Stimulated activated CD8-positive, alpha-beta memory T cell treated with anti-CD3 and anti-CD28 coated beads, Interleukin-2, amount 100 ng/mL, for 1 hour (primary cell): ENCODE measurements around the gene CACNA1D.

Experiments used
- DNase-seq, 2 donors: peaks; one replicate each; pipeline ENCODE4 v3.0.0-alpha.2; 2020; ENCODE audit warnings: low read depth in 2 of 2

CACNA1D gene

DNA sequence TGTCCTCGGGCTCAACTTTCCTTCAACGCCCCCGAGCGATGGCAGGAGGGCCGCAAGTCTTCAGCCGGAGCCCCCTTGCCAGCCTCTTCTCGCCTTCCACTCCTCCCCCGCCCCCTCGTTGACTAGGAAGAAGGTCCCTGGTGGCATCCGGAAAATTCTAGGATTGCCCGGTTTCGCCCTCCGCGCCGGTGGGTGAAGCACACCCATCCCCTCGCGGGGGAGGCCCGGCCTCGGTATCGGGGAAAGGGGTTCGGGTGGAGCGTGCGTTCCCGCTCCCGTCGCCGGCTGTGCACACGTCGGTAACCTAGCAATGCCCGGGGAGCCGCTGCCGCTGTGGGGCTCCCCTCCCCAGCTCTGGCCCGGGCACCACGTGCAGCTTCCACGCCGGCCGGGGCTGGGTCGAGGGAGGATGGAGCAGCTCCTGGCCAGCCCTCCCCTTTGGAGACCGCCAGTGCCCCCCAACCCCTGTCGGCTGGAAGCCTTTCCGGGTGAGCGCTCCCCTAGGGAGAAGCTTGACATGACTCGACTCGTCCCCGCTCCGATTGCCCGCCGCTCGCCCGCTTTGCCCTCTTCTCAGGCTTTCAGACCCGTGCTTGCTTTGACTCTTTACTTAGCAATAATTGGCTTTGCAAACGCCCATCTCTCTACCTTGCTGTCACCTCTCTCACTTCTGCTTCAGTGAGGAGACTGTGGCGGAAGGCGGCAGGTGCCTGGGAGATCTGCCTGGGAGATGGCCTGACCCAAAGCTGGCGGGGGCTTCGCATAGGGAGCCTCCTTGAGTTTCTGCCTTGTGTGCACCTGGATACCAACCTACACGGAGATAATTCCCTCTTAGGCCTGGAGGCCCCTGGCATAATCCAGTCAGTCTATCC is 1.3 kb downstream of the CACNA1D start:
- DNase-seq: no peak

GRCh38 chr3:53496392-53496670 is 1.9 kb downstream of the CACNA1D start:
- DNase-seq: no peak

GRCh38 chr3:53496984-53497383 is 2.6 kb downstream of the CACNA1D start:
- DNase-seq: no peak

DNA sequence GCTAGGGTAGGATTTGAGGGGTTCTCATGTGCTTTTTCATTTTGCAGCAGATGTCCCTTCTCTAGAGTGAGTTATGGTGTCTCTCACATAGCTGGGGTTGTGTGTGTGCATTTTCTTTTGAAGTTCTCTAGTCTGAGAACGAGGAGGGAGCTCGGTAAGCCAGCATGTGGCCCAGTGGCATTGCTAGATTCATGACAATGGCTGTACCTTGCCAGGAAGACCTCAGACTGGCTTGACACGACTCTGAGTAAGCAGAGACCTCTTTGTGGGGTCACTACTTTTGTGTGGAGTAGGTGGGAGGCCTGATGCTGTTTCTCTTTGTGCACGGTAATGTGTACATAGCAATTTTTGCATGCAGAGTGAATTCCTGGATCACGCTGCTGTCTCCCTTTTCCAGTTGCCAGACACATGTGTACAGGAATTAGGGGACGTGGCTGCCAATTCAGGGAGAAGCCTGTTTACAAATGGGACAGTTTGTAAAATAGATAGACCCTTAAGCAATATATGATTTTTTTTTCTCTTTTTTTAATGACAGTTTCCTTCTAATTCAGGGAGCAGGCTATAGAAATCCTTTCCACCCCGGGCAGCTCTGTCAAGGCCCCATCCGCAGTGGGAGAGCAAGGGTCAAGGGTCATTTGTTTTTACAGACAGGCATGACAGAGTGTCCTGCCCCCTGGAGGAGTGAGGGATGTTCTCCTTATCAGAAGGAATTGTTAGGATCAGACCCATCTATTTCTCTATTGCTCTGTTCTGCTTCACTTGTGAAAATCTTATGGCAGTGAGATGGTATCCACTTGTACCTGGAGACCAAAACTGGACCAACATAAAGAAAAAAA is 4.6 kb downstream of the CACNA1D start:
- DNase-seq: no peak

- DNase-seq: no peak
These were observed 5.9 kb downstream of the CACNA1D start for GRCh38 chr3:53500165-53500777.

- DNase-seq: no peak
These were observed 6.8 kb downstream of the CACNA1D start for GRCh38 chr3:53501178-53501577.

DNA sequence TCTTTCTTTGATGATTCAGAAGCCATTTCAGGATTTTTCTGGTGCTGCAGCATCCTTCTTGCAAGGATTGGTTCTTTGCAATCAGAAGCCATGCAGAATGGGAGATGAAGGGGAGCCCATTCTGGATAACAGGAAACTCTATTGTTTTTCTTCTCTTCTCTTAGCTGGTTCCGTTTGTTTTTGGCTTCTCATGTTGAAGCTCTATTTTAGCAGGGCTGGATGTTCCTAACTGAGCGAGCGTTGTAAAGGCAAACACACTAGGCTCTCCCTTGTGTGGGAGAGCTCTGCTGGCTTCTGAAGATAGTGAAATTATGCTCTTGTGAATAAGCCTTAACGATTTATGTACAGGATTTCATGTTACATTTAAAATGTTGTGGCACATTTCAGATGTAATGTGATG is 8.3 kb downstream of the CACNA1D start:
- DNase-seq: no peak

DNA sequence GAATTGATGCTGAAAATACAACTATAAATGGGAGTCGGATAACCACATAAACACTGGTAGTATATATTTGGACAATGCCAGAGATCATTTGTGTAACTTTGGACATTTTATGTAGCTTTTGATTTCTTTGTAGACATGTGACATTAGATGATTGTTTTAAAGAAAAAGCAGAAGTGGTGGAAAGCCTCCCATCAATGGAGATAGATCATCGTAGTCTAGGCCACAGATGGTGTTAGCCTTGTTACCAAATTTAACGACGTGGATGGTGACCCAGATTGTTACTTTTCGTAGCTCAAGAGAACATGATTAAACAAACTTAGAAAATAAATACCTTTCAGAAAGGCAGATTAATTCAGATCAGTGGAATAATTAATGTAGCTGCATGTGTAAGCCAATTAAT is 8.8 kb downstream of the CACNA1D start:
- no peak for DNase-seq

DNA sequence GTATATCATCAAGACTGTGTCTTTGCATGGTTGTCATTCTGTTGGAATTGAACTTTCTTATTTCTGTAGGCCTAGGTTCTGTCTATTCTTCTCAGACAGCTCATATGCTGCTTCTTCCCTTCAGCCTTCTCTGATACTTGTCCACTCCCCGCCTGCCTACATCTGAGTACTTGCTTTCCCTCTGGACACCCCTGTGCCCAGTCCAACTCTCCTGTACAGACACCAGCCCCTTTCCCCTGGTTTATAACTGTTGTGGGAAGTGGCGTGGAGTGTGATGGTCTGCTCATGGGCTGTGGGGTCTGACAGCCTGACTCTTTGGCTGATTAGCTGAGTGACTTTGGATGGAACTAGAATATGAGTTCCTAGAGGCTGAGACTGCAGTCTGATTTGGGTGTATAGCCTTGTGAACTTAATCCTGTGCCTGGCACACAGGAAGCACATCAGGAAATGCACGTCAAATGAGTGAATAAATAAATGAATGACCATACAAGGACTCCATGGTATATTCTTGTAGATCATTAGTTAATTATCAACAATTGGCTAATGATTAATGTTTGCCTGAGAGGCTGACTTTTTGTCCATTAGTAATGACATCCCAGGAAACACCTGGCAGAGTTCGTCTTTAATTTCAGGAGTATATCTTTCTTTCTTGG is 11.8 kb downstream of the CACNA1D start:
- DNase-seq: no peak

GRCh38 chr3:53506763-53507145 is 12.3 kb downstream of the CACNA1D start:
- DNase-seq: no peak

- no peak for DNase-seq
These were observed 15.1 kb downstream of the CACNA1D start for GRCh38 chr3:53509494-53509893.

GRCh38 chr3:53510508-53510907 is 16.1 kb downstream of the CACNA1D start:
- DNase-seq: no peak

DNA sequence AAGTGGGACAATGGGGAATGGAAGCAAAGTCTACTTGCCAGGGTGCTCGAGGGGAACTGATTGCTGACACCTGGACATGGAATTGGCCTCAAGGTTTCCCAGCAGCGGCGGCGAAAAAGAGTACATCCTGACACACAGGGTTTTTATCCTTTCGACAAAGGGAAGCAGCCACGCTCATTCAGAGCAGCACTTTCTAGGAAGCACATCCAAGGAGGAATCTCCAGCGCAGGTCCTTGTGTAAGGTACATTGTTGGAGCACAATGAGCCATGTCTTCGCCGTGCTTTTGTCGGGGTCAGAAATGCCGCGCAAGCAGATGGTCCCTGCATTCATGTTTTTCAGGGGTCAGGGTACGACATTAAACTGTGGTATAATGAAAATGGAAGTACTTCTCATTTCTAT is 16.8 kb downstream of the CACNA1D start:
- no peak for DNase-seq

- no peak for DNase-seq
These were observed 19.3 kb downstream of the CACNA1D start for GRCh38 chr3:53513556-53514190.

DNA sequence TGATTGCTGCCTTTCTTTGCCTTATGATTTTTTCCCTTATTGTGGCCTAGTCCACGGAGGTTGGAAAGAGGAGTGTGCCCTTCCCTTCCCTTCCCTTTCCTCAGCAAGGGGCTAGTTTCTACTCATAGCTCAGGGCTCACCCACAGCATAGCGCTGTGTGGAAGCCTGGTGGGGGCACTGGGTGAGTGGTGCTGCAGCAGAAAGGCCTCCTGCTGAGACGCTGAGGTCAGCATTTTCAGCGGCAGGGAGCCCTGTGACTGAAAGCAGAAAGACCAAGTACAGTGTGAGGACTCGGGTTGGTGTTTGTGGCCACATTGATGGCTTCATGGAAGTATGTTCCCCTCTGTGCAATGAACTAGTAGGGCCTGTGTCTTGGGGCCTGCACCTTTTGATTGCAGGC is 21.9 kb downstream of the CACNA1D start:
- no peak for DNase-seq

- DNase-seq: no peak
These were observed 24.1 kb downstream of the CACNA1D start for GRCh38 chr3:53518495-53518981.

DNA sequence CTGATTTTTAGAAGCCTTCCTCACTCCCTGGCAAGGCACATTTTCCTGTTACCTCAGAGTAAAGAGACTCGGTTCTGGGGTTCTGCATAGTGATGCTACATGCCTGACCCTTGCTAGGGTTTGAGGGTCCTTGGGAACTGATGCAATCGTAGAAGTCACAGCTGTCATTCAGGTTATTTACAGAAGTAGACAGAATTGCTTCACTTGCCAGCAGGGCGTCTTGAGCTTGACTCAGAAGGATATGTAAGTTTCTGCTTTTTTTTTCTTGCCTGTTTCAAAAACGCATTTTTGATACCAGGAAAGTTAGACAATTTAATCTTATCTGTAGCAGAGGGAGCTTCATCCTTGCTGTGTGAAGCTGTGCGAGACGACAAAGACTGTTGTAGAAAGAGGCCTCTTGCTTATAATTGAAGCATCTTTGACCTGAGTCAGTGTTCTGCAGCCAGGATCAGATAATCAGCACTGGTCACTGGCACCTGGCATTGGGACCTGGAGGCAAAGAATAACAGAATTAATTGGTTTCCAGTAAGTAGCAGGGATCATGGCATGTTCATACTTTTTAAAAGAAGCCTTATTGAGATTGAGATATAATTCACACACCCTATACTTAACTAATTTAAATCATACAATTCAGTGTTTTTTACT is 24.8 kb downstream of the CACNA1D start:
- DNase-seq: no peak

DNA sequence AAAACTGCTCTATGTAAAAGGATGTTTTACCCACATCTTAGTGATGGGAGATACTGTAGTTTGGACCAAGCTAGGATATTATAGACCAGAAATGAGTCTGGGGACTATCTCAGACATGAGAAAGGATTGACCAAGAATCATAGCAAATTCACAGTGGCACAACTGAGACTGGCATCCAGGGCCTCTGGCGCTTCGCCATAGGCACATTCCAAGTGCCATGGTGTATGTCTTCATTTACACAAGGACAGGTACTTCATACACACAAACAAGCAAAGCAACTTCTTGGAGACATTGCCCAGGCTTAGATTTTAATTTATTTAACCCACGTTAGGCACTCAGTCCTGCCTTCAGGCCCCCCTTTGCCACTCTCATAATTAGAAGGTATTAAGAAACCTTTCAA is 28.9 kb downstream of the CACNA1D start:
- no peak for DNase-seq

GRCh38 chr3:53524566-53524965 is 30.2 kb downstream of the CACNA1D start:
- no peak for DNase-seq

GRCh38 chr3:53525765-53526703 is 31.6 kb downstream of the CACNA1D start:
- DNase-seq: no peak
